GM19463 (cell line): ENCODE measurements around the gene AFF2.
"Not testable (repeated sequence)": the region's sequence is repeated elsewhere in the genome, so short reads cannot be mapped to it uniquely, and the experiment has no call there.

Source experiments
- ATAC-seq: cut with Tn5 transposase; IDR thresholded peaks from one replicate; pipeline ENCODE4 v1.9.1; 2021; ENCODE audit warnings: mild to moderate bottlenecking, moderate library complexity; ENCODE audit not compliant: unreplicated experiment

Gene AFF2

GRCh38 chrX:148629434-148629833 is 129.0 kb downstream of the AFF2 start:
- no peak for ATAC-seq

- no peak for ATAC-seq
Measured at GRCh38 chrX:148632444-148632843, 132.0 kb downstream of the AFF2 start.

- ATAC-seq: no peak
Measured at GRCh38 chrX:148633218-148633908, 132.9 kb downstream of the AFF2 start.

- no peak for ATAC-seq
Measured at GRCh38 chrX:148634591-148634990, 134.2 kb downstream of the AFF2 start.

- no peak for ATAC-seq
Measured at GRCh38 chrX:148643460-148643859, 143.0 kb downstream of the AFF2 start.

GRCh38 chrX:148647651-148648050 is 147.2 kb downstream of the AFF2 start:
- ATAC-seq: no peak

- no peak for ATAC-seq
Measured at GRCh38 chrX:148649145-148649795, 148.9 kb downstream of the AFF2 start.

GRCh38 chrX:148658115-148658730 is 157.8 kb downstream of the AFF2 start:
- ATAC-seq: no peak

GRCh38 chrX:148659481-148659880 is 159.1 kb downstream of the AFF2 start:
- no peak for ATAC-seq

GRCh38 chrX:148661035-148661434 is 160.6 kb downstream of the AFF2 start:
- no peak for ATAC-seq

GRCh38 chrX:148662014-148662413 is 161.6 kb downstream of the AFF2 start:
- no peak for ATAC-seq

- no peak for ATAC-seq
Measured at GRCh38 chrX:148664171-148664570, 163.8 kb downstream of the AFF2 start.

- no peak for ATAC-seq
Measured at GRCh38 chrX:148664995-148665394, 164.6 kb downstream of the AFF2 start.

- ATAC-seq: not testable (repeated sequence)
Measured at GRCh38 chrX:148669175-148669574, 168.8 kb downstream of the AFF2 start.

- no peak for ATAC-seq
Measured at GRCh38 chrX:148670277-148670676, 169.9 kb downstream of the AFF2 start.

- ATAC-seq: no peak
Measured at GRCh38 chrX:148672517-148672916, 172.1 kb downstream of the AFF2 start.

GRCh38 chrX:148681605-148682004 is 181.2 kb downstream of the AFF2 start:
- ATAC-seq: no peak

GRCh38 chrX:148682206-148682605 is 181.8 kb downstream of the AFF2 start:
- ATAC-seq: no peak

GRCh38 chrX:148691456-148691855 is 191.0 kb downstream of the AFF2 start:
- no peak for ATAC-seq

GRCh38 chrX:148695255-148695654 is 194.8 kb downstream of the AFF2 start:
- ATAC-seq: no peak

- no peak for ATAC-seq
Measured at GRCh38 chrX:148698221-148698620, 197.8 kb downstream of the AFF2 start.

- no peak for ATAC-seq
Measured at GRCh38 chrX:148700021-148700420, 199.6 kb downstream of the AFF2 start.
